GM12878 (cell line): ENCODE data around the gene ARPC5L. TPM values are rescaled to one million over a fixed set of nuclear protein-coding genes. Genes with fewer than 3 reads are reported as not detected.
A peak's percentile ranks its signal among the peaks of the same experiment; 100 is the strongest.

Experiments
- BACH1 ChIP-seq: fragments of 450-650 bp; IDR thresholded peaks from 2 replicates; pipeline ENCODE4 v1.6.1; 2017; ENCODE audit warnings: mild to moderate bottlenecking, borderline replicate concordance
- BMI1 ChIP-seq: fragments of 450-650 bp; IDR thresholded peaks from 2 replicates; pipeline ENCODE4 v1.6.1; 2016; ENCODE audit warnings: mild to moderate bottlenecking, moderate library complexity, borderline replicate concordance
- CTCF ChIP-seq, 3 experiments: IDR thresholded peaks in 2 of 3; conservative IDR thresholded peaks in 1 of 3; 2 replicates each; pipeline ENCODE4 v1.5.1; 2011; ENCODE audit warnings: low read depth in 3 of 3, low read length in 3 of 3, mild to moderate bottlenecking in 3 of 3, control low read depth in 2 of 3, moderate library complexity in 2 of 3, inconsistent platforms in 1 of 3, mixed read lengths in 1 of 3; ENCODE audit not compliant: control insufficient read depth in 2 of 3, insufficient read depth in 1 of 3; ENCODE audit errors: extremely low read depth in 1 of 3
- EP300 ChIP-seq, 2 experiments: fragments of 150-350 bp in 1 of 2; IDR thresholded peaks; 2 replicates each; pipeline ENCODE4 v1.6.1; 2011 to 2012; ENCODE audit warnings: low read depth in 2 of 2, low read length in 2 of 2, borderline replicate concordance in 1 of 2, improper control_type of control experiment in 1 of 2, inconsistent platforms in 1 of 2; ENCODE audit not compliant: control insufficient read depth in 1 of 2
- HCFC1 ChIP-seq: fragments of 150-350 bp; IDR thresholded peaks from 2 replicates; pipeline ENCODE4 v1.6.1; 2014; ENCODE audit warnings: low read length
- HDAC2 ChIP-seq: fragments of 200-600 bp; sonication (generic); IDR thresholded peaks from 2 replicates; pipeline ENCODE4 v1.6.1; 2017
- IKZF1 ChIP-seq: fragments of 450-650 bp; conservative IDR thresholded peaks from 2 replicates; pipeline ENCODE4 v1.6.1; 2017; ENCODE audit warnings: antibody characterized with exemption, mild to moderate bottlenecking
- NBN ChIP-seq: fragments of 450-650 bp; IDR thresholded peaks from 2 replicates; pipeline ENCODE4 v1.6.1; 2016
- NFXL1 ChIP-seq: fragments of 450-650 bp; IDR thresholded peaks from 2 replicates; pipeline ENCODE4 v1.6.1; 2017; ENCODE audit warnings: antibody characterized with exemption, mild to moderate bottlenecking, borderline replicate concordance
- NR2F1 ChIP-seq: fragments of 450-650 bp; conservative IDR thresholded peaks from 2 replicates; pipeline ENCODE4 v1.6.1; 2017; ENCODE audit warnings: mild to moderate bottlenecking
- PKNOX1 ChIP-seq: fragments of 450-650 bp; IDR thresholded peaks from 2 replicates; pipeline ENCODE4 v1.6.1; 2016; ENCODE audit warnings: mild to moderate bottlenecking
- POLR2A ChIP-seq: IDR thresholded peaks from 2 replicates; pipeline ENCODE4 v1.6.1; 2011; ENCODE audit warnings: low read depth, mild to moderate bottlenecking, low read length
- POLR2AphosphoS5 ChIP-seq: IDR thresholded peaks from 2 replicates; pipeline ENCODE4 v1.6.1; 2011; ENCODE audit warnings: mild to moderate bottlenecking, low read length, inconsistent platforms
- PRDM15 ChIP-seq: fragments of 450-650 bp; formaldehyde crosslinking; IDR thresholded peaks from 2 replicates; pipeline ENCODE4 v1.4.0; 2020; ENCODE audit warnings: mild to moderate bottlenecking, moderate library complexity
- SKIL ChIP-seq: fragments of 450-650 bp; IDR thresholded peaks from 2 replicates; pipeline ENCODE4 v1.6.1; 2017; ENCODE audit warnings: mild to moderate bottlenecking, low read depth, inconsistent platforms; ENCODE audit not compliant: poor library complexity, severe bottlenecking
- TAF1 ChIP-seq: IDR thresholded peaks from 2 replicates; pipeline ENCODE4 v1.6.1; 2011; ENCODE audit warnings: mild to moderate bottlenecking, low read depth, low read length, borderline replicate concordance
- TCF12 ChIP-seq: IDR thresholded peaks from 2 replicates; pipeline ENCODE4 v1.6.1; 2011; ENCODE audit warnings: low read depth, mild to moderate bottlenecking, low read length
- ZBTB33 ChIP-seq: fragments of 450-650 bp; IDR thresholded peaks from 2 replicates; pipeline ENCODE4 v1.6.1; 2017; ENCODE audit warnings: mild to moderate bottlenecking
- polyA plus RNA-seq, 11 experiments: library from polyadenylated mRNA; depleted of rRNA in 4 of 11; unstranded in 6 of 11; stranded (reverse) in 5 of 11; fragments of >200 nt; fragmentation: Nextera tagmentation in 4 of 11; fragmentation: Illumina TruSeq in 1 of 11; extraction: Ambion mirVana in 4 of 11; extraction: Trizol in 1 of 11; gene quantifications; 1 replicate in 1 of 11; 2 replicates in 10 of 11; pipeline versions ENCODE4 v1.2.1 to v1.2.3, GENCODE V29; 2011 to 2016; ENCODE audit warnings: inconsistent platforms in 2 of 11, missing spikeins in 2 of 11, low read depth in 1 of 11
- total RNA-seq, 4 experiments: library from RNA; depleted of rRNA in 3 of 4; stranded (reverse); fragments of >200 nt in 3 of 4; fragmentation: Illumina TruSeq in 1 of 4; extraction: Trizol in 1 of 4; gene quantifications; 2 replicates each; pipeline versions ENCODE4 v1.2.1 to v1.2.3, GENCODE V29; 2013 to 2021

The ARPC5L gene
- total and polyA plus RNA-seq, 10 of the 15 experiments (the other 5 are each of a cell fraction or from before 2014, with no cell fraction given): 42.3 to 207 (median 104) TPM

GRCh38 chr9:124868511-124869465 lies 6.9 kb downstream of the ARPC5L start (continued):
- no peak for TF ChIP-seq ZBTB33
- TF ChIP-seq NR2F1: peak; percentile 66; the same call in 1 of the 2 replicates
- no peak for TF ChIP-seq PRDM15 (CRISPR knock-in tag)
- no peak for TF ChIP-seq SKIL
- TF ChIP-seq POLR2AphosphoS5: peak; percentile 96
- TF ChIP-seq TAF1: peak; percentile 94; the same call in 1 of the 2 replicates
- TF ChIP-seq HCFC1: peak; percentile 57; the same call in 1 of the 2 replicates
- peak; percentile 27; the same call in 1 of the 2 replicates for TF ChIP-seq PKNOX1
- TF ChIP-seq NFXL1: 0 out of 2 replicates have a peak, but pooled peaks have one; percentile 40
- peak; percentile 31 to 41 (median 40); a peak in 4 of 6 replicates for TF ChIP-seq CTCF (IDR thresholded peaks at IDR 0.05 in 2 of 3, conservative IDR thresholded peaks at IDR 0.05 in 1 of 3; ENCODE audit: control insufficient read depth in 2 of 3, extremely low read depth in 1 of 3, insufficient read depth in 1 of 3, low read depth in 3 of 3, low read length in 3 of 3)
- TF ChIP-seq NBN: peak; percentile 58
- TF ChIP-seq HDAC2: no peak
- TF ChIP-seq IKZF1: peak; percentile 87
- peak; percentile 88 for TF ChIP-seq POLR2A
- TF ChIP-seq TCF12: peak; percentile 80
- TF ChIP-seq BMI1: no peak
- peak; percentile 73 for TF ChIP-seq BACH1
- no peak for TF ChIP-seq EP300 (IDR thresholded peaks at IDR 0.05; ENCODE audit: borderline replicate concordance in 1 of 2, control insufficient read depth in 1 of 2, low read depth in 2 of 2, low read length in 2 of 2)
